ENCODE measurements around the gene DIS3L2.

GRCh38 chr2:232190796-232191195 lies 229.3 kb downstream of the DIS3L2 start:
- no peak for TF ChIP-seq NFRKB (IDR thresholded peaks at IDR 0.05)
- no peak for TF ChIP-seq FOXK2 (IDR thresholded peaks at IDR 0.05)
- no peak for TF ChIP-seq ZNF384 (IDR thresholded peaks at IDR 0.05)
- TF ChIP-seq CTBP1 (IDR thresholded peaks at IDR 0.05; ENCODE audit: borderline replicate concordance) = no peak
- no peak for TF ChIP-seq FOXA1 (IDR thresholded peaks at IDR 0.05)
- no peak for TF ChIP-seq SP1 (IDR thresholded peaks at IDR 0.05)
- TF ChIP-seq ELF4 (IDR thresholded peaks at IDR 0.05) = no peak
- TF ChIP-seq TARDBP (IDR thresholded peaks at IDR 0.05) = no peak
- TF ChIP-seq SUZ12 (IDR thresholded peaks at IDR 0.05) = no peak
- no peak for TF ChIP-seq PKNOX1 (IDR thresholded peaks at IDR 0.05)
- TF ChIP-seq ARNT (IDR thresholded peaks at IDR 0.05) = no peak
- TF ChIP-seq HDGF (IDR thresholded peaks at IDR 0.05; ENCODE audit: borderline replicate concordance) = no peak

Measured in HEK293T (cell line).